Neural progenitor cell (in vitro differentiated cells): Measurements from ENCODE around the gene DVL2. TPM values are rescaled to one million over a fixed set of nuclear protein-coding genes. Genes with fewer than 3 reads are reported as not detected.

ENCODE experiments used
- DNase-seq: peaks from one replicate; pipeline ENCODE4 v3.0.0-alpha.2; 2016; ENCODE audit warnings: low spot score
- H2AFZ ChIP-seq: fragments of 200-600 bp; sonication (generic); replicated peaks from 2 replicates; pipeline ENCODE4 v1.6.1; 2016; ENCODE audit warnings: antibody characterized with exemption
- H3F3A ChIP-seq: fragments of 200-600 bp; sonication (generic); 2 replicates; pipeline ENCODE4 v1.6.1; 2016; ENCODE audit warnings: antibody characterized with exemption, low read depth
- H3K27ac ChIP-seq: fragments of 200-600 bp; sonication (generic); 2 replicates; pipeline ENCODE4 v1.5.1; 2016; ENCODE audit warnings: mild to moderate bottlenecking
- H3K27me3 ChIP-seq: fragments of 200-600 bp; sonication (generic); 2 replicates; pipeline ENCODE4 v1.6.1; 2016; ENCODE audit warnings: mild to moderate bottlenecking, moderate library complexity
- H3K36me3 ChIP-seq: fragments of 200-600 bp; sonication (generic); 2 replicates; pipeline ENCODE4 v1.5.1; 2016
- H3K4me1 ChIP-seq: fragments of 200-600 bp; sonication (generic); 2 replicates; pipeline ENCODE4 v1.6.1; 2016; ENCODE audit warnings: mixed run types
- H3K4me2 ChIP-seq: fragments of 200-600 bp; sonication (generic); 2 replicates; pipeline ENCODE4 v1.6.1; 2016
- H3K4me3 ChIP-seq: fragments of 200-600 bp; sonication (generic); 2 replicates; pipeline ENCODE4 v1.5.1; 2016
- H3K79me2 ChIP-seq: fragments of 200-600 bp; sonication (generic); 2 replicates; pipeline ENCODE4 v1.6.1; 2016; ENCODE audit warnings: low read depth
- H3K9ac ChIP-seq: fragments of 200-600 bp; sonication (generic); 2 replicates; pipeline ENCODE4 v1.6.1; 2016
- H3K9me3 ChIP-seq: fragments of 200-600 bp; sonication (generic); 2 replicates; pipeline ENCODE4 v1.5.1; 2016; ENCODE audit warnings: low read depth
- H4K20me1 ChIP-seq: fragments of 200-600 bp; sonication (generic); 2 replicates; pipeline ENCODE4 v1.6.1; 2016; ENCODE audit warnings: low read depth
- H3K27ac Mint-ChIP-seq: 3 replicates; pipeline ENCODE4 v1.8.0; 2021; ENCODE audit warnings: mixed read lengths
- H3K27me3 Mint-ChIP-seq: 2 replicates; pipeline ENCODE4 v1.8.0; 2022; ENCODE audit warnings: low read depth, mild to moderate bottlenecking, inconsistent platforms, moderate library complexity, mixed read lengths; ENCODE audit not compliant: insufficient read depth
- H3K36me3 Mint-ChIP-seq: 3 replicates; pipeline ENCODE4 v1.8.0; 2021; ENCODE audit warnings: mixed read lengths
- H3K4me1 Mint-ChIP-seq: 3 replicates; pipeline ENCODE4 v1.8.0; 2021; ENCODE audit warnings: mixed read lengths
- H3K4me3 Mint-ChIP-seq: 3 replicates; pipeline ENCODE4 v1.8.0; 2021; ENCODE audit warnings: mild to moderate bottlenecking, moderate library complexity, mixed read lengths
- H3K9me3 Mint-ChIP-seq: 3 replicates; pipeline ENCODE4 v1.8.0; 2020; ENCODE audit warnings: mixed read lengths
- CTCF ChIP-seq: fragments of 200-600 bp; sonication (generic); IDR thresholded peaks from 2 replicates; pipeline ENCODE4 v1.5.1; 2017; ENCODE audit warnings: antibody characterized with exemption, mild to moderate bottlenecking
- EZH2 ChIP-seq: fragments of 200-600 bp; sonication (generic); IDR thresholded peaks from 2 replicates; pipeline ENCODE4 v1.6.1; 2017; ENCODE audit warnings: antibody characterized with exemption, mild to moderate bottlenecking, moderate library complexity
- EZH2phosphoT487 ChIP-seq: fragments of 200-600 bp; sonication (generic); IDR thresholded peaks from 2 replicates; pipeline ENCODE4 v1.6.1; 2017; ENCODE audit warnings: antibody characterized with exemption
- total RNA-seq: library from RNA; depleted of rRNA; stranded (reverse); fragments of >200 nt; gene quantifications from 2 replicates; pipeline ENCODE4 v1.2.3, GENCODE V29; 2015; ENCODE audit warnings: low replicate concordance

The DVL2 gene
- total RNA-seq, 1 donor from 2014 or later, result 43.9 TPM

GRCh38 chr17:7253082-7253481 lies 18.8 kb upstream of the DVL2 start:
- H3K9me3 ChIP-seq, result no peaks in the 10 kb centered on the region
- Mint-ChIP-seq H3K9me3 (no peaks in the 10 kb centered on the region), H3K36me3 (peaks cover 19% of the 10 kb centered on the region), H3K27me3 (peaks cover 12% of the 10 kb centered on the region), H3K4me3 (peak overlapping the region; percentile 89), H3K4me1 (peaks cover 34% of the 10 kb centered on the region), H3K27ac (no peak overlapping the region)
- H3K79me2 ChIP-seq, result peaks cover 46% of the 10 kb centered on the region
- TF ChIP-seq EZH2phosphoT487 (no peak), CTCF (no peak), EZH2 (no peak)
- no peak for DNase-seq
- H3K4me2 ChIP-seq, result peak overlapping the region; percentile 87
- H2AFZ ChIP-seq, result no peak overlapping the region
- H3F3A ChIP-seq, result peaks cover 18% of the 10 kb centered on the region
- peaks cover 16% of the 10 kb centered on the region for H3K4me1 ChIP-seq
- peaks cover 3% of the 10 kb centered on the region for H3K36me3 ChIP-seq
- H4K20me1 ChIP-seq, result peaks cover 27% of the 10 kb centered on the region
- peak overlapping the region; percentile 70 for H3K9ac ChIP-seq
- H3K27me3 ChIP-seq, result no peaks in the 10 kb centered on the region
- peak overlapping the region; percentile 61 for H3K4me3 ChIP-seq
- no peak overlapping the region for H3K27ac ChIP-seq

GRCh38 chr17:7252176-7253043 lies 18.1 kb upstream of the DVL2 start, which contains the start of gene ELP5:
Gene ELP5, plus strand, starts transcription at chr17:7252215. Its CDS starts 336 bp downstream, at chr17:7252551.
- H3K27ac ChIP-seq, result peak within 1 kb of the TSS; percentile 98
- H3K4me2 ChIP-seq, result peak within 1 kb of the TSS; percentile 100
- peaks cover 18% of the 10 kb centered on the region for H3F3A ChIP-seq
- peaks cover 12% of the 10 kb centered on the region for H3K27me3 Mint-ChIP-seq
- no peaks in the 10 kb centered on the region for H3K9me3 ChIP-seq
- peaks cover 34% of the 10 kb centered on the region for H3K4me1 Mint-ChIP-seq
- H3K79me2 ChIP-seq, result peaks cover 52% of the 10 kb centered on the region
- H3K36me3 Mint-ChIP-seq, result peaks cover 19% of the 10 kb centered on the region
- peak within 1 kb of the TSS; percentile 72 for H3K9ac ChIP-seq
- peak within 1 kb of the TSS; percentile 89 for H3K4me3 Mint-ChIP-seq
- peak within 1 kb of the TSS; percentile 61 for H3K4me3 ChIP-seq
- DNase-seq, result peak; percentile 98
- TF ChIP-seq EZH2phosphoT487, result peak; percentile 28
- peak; percentile 37 for TF ChIP-seq EZH2
- peak; percentile 44 for TF ChIP-seq CTCF
- H3K36me3 ChIP-seq, result peaks cover 3% of the 10 kb centered on the region
- H2AFZ ChIP-seq, result peak within 1 kb of the TSS; percentile 85
- no peaks in the 10 kb centered on the region for H3K27me3 ChIP-seq
- H3K27ac Mint-ChIP-seq, result peak within 1 kb of the TSS; percentile 99
- H3K9me3 Mint-ChIP-seq, result no peaks in the 10 kb centered on the region
- H3K4me1 ChIP-seq, result peaks cover 16% of the 10 kb centered on the region
- H4K20me1 ChIP-seq, result peaks cover 32% of the 10 kb centered on the region

- no peaks in the 10 kb centered on the region for H3K27me3 ChIP-seq
- peak within 1 kb of the TSS; percentile 89 for H3K4me3 Mint-ChIP-seq
- peaks cover 34% of the 10 kb centered on the region for H3K4me1 Mint-ChIP-seq
- peaks cover 59% of the 10 kb centered on the region for H3K79me2 ChIP-seq
- H3K9me3 ChIP-seq, result no peaks in the 10 kb centered on the region
- peak within 1 kb of the TSS; percentile 99 for H3K27ac Mint-ChIP-seq
- peak within 1 kb of the TSS; percentile 85 for H2AFZ ChIP-seq
- DNase-seq, result peak; percentile 90
- no peaks in the 10 kb centered on the region for H3K9me3 Mint-ChIP-seq
- peaks cover 19% of the 10 kb centered on the region for H3K36me3 Mint-ChIP-seq
- H3F3A ChIP-seq, result peaks cover 18% of the 10 kb centered on the region
- TF ChIP-seq EZH2phosphoT487 (no peak), CTCF (no peak), EZH2 (no peak)
- H3K36me3 ChIP-seq, result peaks cover 3% of the 10 kb centered on the region
- peak within 1 kb of the TSS; percentile 72 for H3K9ac ChIP-seq
- H3K27ac ChIP-seq, result peak within 1 kb of the TSS; percentile 98
- H3K4me3 ChIP-seq, result peak within 1 kb of the TSS; percentile 61
- peak within 1 kb of the TSS; percentile 100 for H3K4me2 ChIP-seq
- H4K20me1 ChIP-seq, result peaks cover 34% of the 10 kb centered on the region
- H3K27me3 Mint-ChIP-seq, result peaks cover 12% of the 10 kb centered on the region
- H3K4me1 ChIP-seq, result peaks cover 16% of the 10 kb centered on the region
Measured at GRCh38 chr17:7251661-7252175, 17.4 kb upstream of the DVL2 start, which contains the start of gene CTDNEP1. Gene CTDNEP1, minus strand, starts transcription at chr17:7251734. Its CDS starts 438 bp downstream, at chr17:7251296.
